ENCODE measurements around the gene ANKMY1. TPM values are rescaled to one million over a fixed set of nuclear protein-coding genes. Genes with fewer than 3 reads are reported as not detected.

ANKMY1 gene
- total RNA-seq, 1 experiment from 2014 or later: 19.5 TPM

DNA sequence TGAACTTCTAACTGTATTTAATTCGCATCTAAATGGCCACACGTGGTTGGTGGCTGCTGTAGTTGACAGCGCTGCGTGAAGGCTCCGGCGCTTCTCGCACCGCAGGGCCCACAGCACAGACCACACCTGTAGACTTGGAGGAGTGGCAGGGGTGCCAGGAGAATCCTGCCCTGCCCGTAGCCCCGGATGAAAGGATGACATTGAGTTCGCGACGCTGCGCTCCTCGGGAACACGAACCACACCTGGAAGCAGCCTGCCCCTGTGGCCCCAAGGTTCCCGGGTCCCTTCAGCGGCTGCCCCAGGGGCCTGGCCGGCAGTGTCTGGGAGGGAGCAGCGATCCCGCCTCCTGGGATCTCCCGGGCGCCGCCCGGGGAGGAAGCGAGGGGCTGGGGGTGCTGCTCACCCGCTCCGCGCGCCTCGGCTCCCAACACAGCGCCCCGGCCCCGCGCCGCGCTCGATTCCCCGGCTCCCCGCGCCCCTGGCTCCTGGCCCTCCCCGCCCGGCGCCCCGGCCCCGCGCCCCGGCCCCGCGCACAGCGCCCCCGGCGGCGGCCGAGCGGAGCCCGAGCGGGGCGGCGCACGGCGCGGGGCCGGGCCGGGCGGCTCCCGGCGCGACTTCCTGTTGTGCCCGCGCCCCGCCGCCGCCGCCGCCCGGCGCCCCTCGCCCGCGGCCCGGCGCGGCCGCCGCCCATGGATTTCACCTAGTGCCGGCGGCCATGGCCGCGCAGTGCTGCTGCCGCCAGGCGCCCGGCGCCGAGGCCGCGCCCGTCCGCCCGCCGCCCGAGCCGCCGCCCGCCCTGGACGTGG is 10.3 kb upstream of the ANKMY1 start, which contains the start of gene RNPEPL1:
RNPEPL1 (plus strand) TSS at position 613 of the 806 bp plus-strand sequence; CDS start at position 716, 103 bp downstream.
- DNase-seq (peak; percentile 44), ATAC-seq (peak; percentile 39)
- Histone ChIP-seq H2AFZ (ENCODE audit: low read length) (peak within 1 kb of the TSS; percentile 71), H3K4me3 (ENCODE audit: low read length) (peak within 1 kb of the TSS; percentile 78), H3K4me2 (ENCODE audit: low read length) (peak within 1 kb of the TSS; percentile 99), H3K9ac (ENCODE audit: low read length) (peak within 1 kb of the TSS; percentile 61), H3K9me3 (ENCODE audit: low read length) (no peaks in the 10 kb centered on the region), H3K27ac (ENCODE audit: low read length) (peak within 1 kb of the TSS; percentile 7; the same call in 1 of the 2 replicates), H4K20me1 (ENCODE audit: low read length) (no peaks in the 10 kb centered on the region), H3F3A (ENCODE audit: low read length, unreplicated experiment) (no peaks in the 10 kb centered on the region), H3K4me1 (ENCODE audit: insufficient read depth, low read length) (peaks cover 42% of the 10 kb centered on the region), H3K27me3 (ENCODE audit: low read length) (no peaks in the 10 kb centered on the region), H3K36me3 (ENCODE audit: low read depth, low read length) (no peaks in the 10 kb centered on the region), H3K9me2 (replicated peaks; ENCODE audit: low read length) (no peaks in the 10 kb centered on the region), H3K79me2 (ENCODE audit: low read length) (peaks cover 26% of the 10 kb centered on the region)
- intact Hi-C loops (cut with micrococcal nuclease): no loop called here
- TF ChIP-seq EZH2 (IDR thresholded peaks at IDR 0.05; ENCODE audit: low read length, unreplicated experiment) (no peak), EZH2phosphoT487 (IDR thresholded peaks at IDR 0.05; ENCODE audit: borderline replicate concordance, low read length) (no peak), CTCF (conservative IDR thresholded peaks at IDR 0.05; ENCODE audit: low read depth, low read length) (no peak)
- CTCF ChIA-PET: interaction anchor here (0.7 kb wide), 1 partner anchor 269 kb away, joined by 3 read pairs; no protein-coding TSS in a partner anchor
- no TSS peak for BruUV-seq (replicated peaks)
- POLR2A ChIA-PET (ENCODE audit: unreplicated experiment): interaction anchor here (0.7 to 1.0 kb wide), 2 partner anchors 7 to 12 kb away, joined by 3 read pairs; no protein-coding TSS in a partner anchor

- H3K4me1 ChIP-seq (ENCODE audit: insufficient read depth, low read length): peaks cover 49% of the 10 kb centered on the region
- H3K27me3 ChIP-seq (ENCODE audit: low read length): no peaks in the 10 kb centered on the region
- peak overlapping the region; percentile 7; the same call in 1 of the 2 replicates for H3K27ac ChIP-seq (ENCODE audit: low read length)
- no peaks in the 10 kb centered on the region for H3F3A ChIP-seq (ENCODE audit: low read length, unreplicated experiment)
- ChIA-PET CTCF (interaction anchor here (0.6 to 1.9 kb wide), 4 partner anchors 13 to 1560 kb away, joined by 3 to 31 read pairs (median 4); partner anchors contain the start of gene CAPN10), POLR2A (ENCODE audit: unreplicated experiment) (no interaction called here)
- H3K4me2 ChIP-seq (ENCODE audit: low read length): peak overlapping the region; percentile 99
- BruUV-seq (replicated peaks): TSS peak; percentile 40
- peak overlapping the region; percentile 78 for H3K4me3 ChIP-seq (ENCODE audit: low read length)
- H3K9ac ChIP-seq (ENCODE audit: low read length): peak overlapping the region; percentile 59
- intact Hi-C loops (cut with micrococcal nuclease): no loop called here
- H3K9me3 ChIP-seq (ENCODE audit: low read length): no peaks in the 10 kb centered on the region
- DNase-seq: no peak
- H2AFZ ChIP-seq (ENCODE audit: low read length): peak overlapping the region; percentile 71
- H3K79me2 ChIP-seq (ENCODE audit: low read length): peaks cover 33% of the 10 kb centered on the region
- H4K20me1 ChIP-seq (ENCODE audit: low read length): no peaks in the 10 kb centered on the region
- TF ChIP-seq EZH2phosphoT487 (IDR thresholded peaks at IDR 0.05; ENCODE audit: borderline replicate concordance, low read length): no peak
- no peak for TF ChIP-seq EZH2 (IDR thresholded peaks at IDR 0.05; ENCODE audit: low read length, unreplicated experiment)
- no peak for TF ChIP-seq CTCF (conservative IDR thresholded peaks at IDR 0.05; ENCODE audit: low read depth, low read length)
- no peak; the same call in 1 of the 2 replicates for ATAC-seq
- H3K36me3 ChIP-seq (ENCODE audit: low read depth, low read length): no peaks in the 10 kb centered on the region; the same call in 1 of the 2 replicates
- H3K9me2 ChIP-seq (replicated peaks; ENCODE audit: low read length): no peaks in the 10 kb centered on the region
These were observed 9.5 kb upstream of the ANKMY1 start for GRCh38 chr2:240567137-240567871.

Measured in PC-3 (cell line).